Activated naive CD8-positive, alpha-beta T cell treated with anti-CD3 and anti-CD28 coated beads, Interleukin-2, amount 50 U/mL, for 24 hours (primary cell): ENCODE results near the gene HYCC1.

Experiments
- ATAC-seq: fragments of 150-1000 bp; cut with Tn5 transposase; one replicate; pipeline ENCODE4 v1.10.0; 2021
- DNase-seq: peaks from one replicate; pipeline ENCODE4 v3.0.0; 2021
- H3K27ac Mint-ChIP-seq: one replicate; pipeline ENCODE4 v1.8.0; 2021; ENCODE audit warnings: mild to moderate bottlenecking, mixed read lengths
- H3K27me3 Mint-ChIP-seq: one replicate; pipeline ENCODE4 v1.8.0; 2021; ENCODE audit warnings: mixed read lengths
- H3K36me3 Mint-ChIP-seq: one replicate; pipeline ENCODE4 v1.8.0; 2021; ENCODE audit warnings: low read depth, mixed read lengths
- H3K4me1 Mint-ChIP-seq: one replicate; pipeline ENCODE4 v1.8.0; 2021; ENCODE audit warnings: mixed read lengths
- H3K4me3 Mint-ChIP-seq: one replicate; pipeline ENCODE4 v1.8.0; 2021; ENCODE audit warnings: mild to moderate bottlenecking, moderate library complexity, mixed read lengths
- H3K9me3 Mint-ChIP-seq: one replicate; pipeline ENCODE4 v1.8.0; 2021; ENCODE audit warnings: mixed read lengths

HYCC1 gene

GRCh38 chr7:23003505-23004246, 10.3 kb downstream of the HYCC1 start:
- ATAC-seq: no peak
- H3K36me3 Mint-ChIP-seq: no peaks in the 10 kb centered on the region
- DNase-seq: no peak
- H3K4me1 Mint-ChIP-seq: peaks cover 29% of the 10 kb centered on the region
- no peaks in the 10 kb centered on the region for H3K9me3 Mint-ChIP-seq
- no peak overlapping the region for H3K4me3 Mint-ChIP-seq
- no peak overlapping the region for H3K27ac Mint-ChIP-seq
- no peaks in the 10 kb centered on the region for H3K27me3 Mint-ChIP-seq

GRCh38 chr7:23002698-23003097, 11.2 kb downstream of the HYCC1 start:
- Mint-ChIP-seq H3K9me3 (no peaks in the 10 kb centered on the region), H3K4me3 (no peak overlapping the region), H3K36me3 (no peaks in the 10 kb centered on the region), H3K4me1 (peaks cover 31% of the 10 kb centered on the region), H3K27ac (no peak overlapping the region), H3K27me3 (no peaks in the 10 kb centered on the region)
- DNase-seq (no peak), ATAC-seq (no peak)

GRCh38 chr7:23001610-23002009, 12.3 kb downstream of the HYCC1 start:
- peaks cover 33% of the 10 kb centered on the region for H3K4me1 Mint-ChIP-seq
- H3K27me3 Mint-ChIP-seq: no peaks in the 10 kb centered on the region

GRCh38 chr7:23000597-23001360, 13.2 kb downstream of the HYCC1 start:
- ATAC-seq: no peak
- DNase-seq: no peak
- no peak overlapping the region for H3K27ac Mint-ChIP-seq
- H3K4me3 Mint-ChIP-seq: no peak overlapping the region
- no peaks in the 10 kb centered on the region for H3K9me3 Mint-ChIP-seq
- no peaks in the 10 kb centered on the region for H3K36me3 Mint-ChIP-seq
- no peaks in the 10 kb centered on the region for H3K27me3 Mint-ChIP-seq
- H3K4me1 Mint-ChIP-seq: peaks cover 34% of the 10 kb centered on the region

More at GRCh38 chr7:23001610-23002009, 12.3 kb downstream of the HYCC1 start:
- no peak for DNase-seq
- no peaks in the 10 kb centered on the region for H3K9me3 Mint-ChIP-seq
- H3K27ac Mint-ChIP-seq: no peak overlapping the region
- H3K4me3 Mint-ChIP-seq: no peak overlapping the region
- H3K36me3 Mint-ChIP-seq: no peaks in the 10 kb centered on the region
- no peak for ATAC-seq

- no peak for DNase-seq
- no peak overlapping the region for H3K27ac Mint-ChIP-seq
- no peak for ATAC-seq
- H3K4me1 Mint-ChIP-seq: peaks cover 45% of the 10 kb centered on the region
- peaks cover 4% of the 10 kb centered on the region for H3K36me3 Mint-ChIP-seq
- H3K4me3 Mint-ChIP-seq: no peak overlapping the region
- no peaks in the 10 kb centered on the region for H3K27me3 Mint-ChIP-seq
- H3K9me3 Mint-ChIP-seq: no peaks in the 10 kb centered on the region
Measured at GRCh38 chr7:22998519-22998896, 15.4 kb downstream of the HYCC1 start.

GRCh38 chr7:22997871-22998518, 15.9 kb downstream of the HYCC1 start:
- Mint-ChIP-seq H3K27ac (no peak overlapping the region), H3K4me1 (peaks cover 50% of the 10 kb centered on the region), H3K36me3 (peaks cover 4% of the 10 kb centered on the region), H3K4me3 (no peak overlapping the region), H3K27me3 (no peaks in the 10 kb centered on the region), H3K9me3 (no peaks in the 10 kb centered on the region)
- DNase-seq: no peak
- no peak for ATAC-seq

GRCh38 chr7:22996470-22996869, 17.5 kb downstream of the HYCC1 start:
- Mint-ChIP-seq H3K27ac (no peak overlapping the region), H3K36me3 (peaks cover 4% of the 10 kb centered on the region), H3K4me1 (peaks cover 42% of the 10 kb centered on the region), H3K9me3 (no peaks in the 10 kb centered on the region), H3K4me3 (no peak overlapping the region), H3K27me3 (no peaks in the 10 kb centered on the region)
- DNase-seq (no peak), ATAC-seq (peak; percentile 62)

- Mint-ChIP-seq H3K27ac (no peak overlapping the region), H3K9me3 (no peaks in the 10 kb centered on the region), H3K36me3 (peaks cover 13% of the 10 kb centered on the region), H3K4me3 (no peak overlapping the region), H3K4me1 (peaks cover 40% of the 10 kb centered on the region), H3K27me3 (no peaks in the 10 kb centered on the region)
- DNase-seq (no peak), ATAC-seq (peak; percentile 44)
Measured at GRCh38 chr7:22995011-22995410, 18.9 kb downstream of the HYCC1 start.

GRCh38 chr7:22992874-22993840, 20.8 kb downstream of the HYCC1 start:
- Mint-ChIP-seq H3K36me3 (peaks cover 19% of the 10 kb centered on the region), H3K27me3 (no peaks in the 10 kb centered on the region), H3K27ac (peak overlapping the region; percentile 65), H3K4me3 (peak overlapping the region; percentile 7), H3K9me3 (no peaks in the 10 kb centered on the region), H3K4me1 (peaks cover 37% of the 10 kb centered on the region)
- peak; percentile 60 for ATAC-seq
- DNase-seq: peak; percentile 20

- ATAC-seq: no peak
- Mint-ChIP-seq H3K4me3 (no peak overlapping the region), H3K27me3 (no peaks in the 10 kb centered on the region), H3K36me3 (peaks cover 19% of the 10 kb centered on the region), H3K9me3 (no peaks in the 10 kb centered on the region), H3K4me1 (peaks cover 31% of the 10 kb centered on the region), H3K27ac (no peak overlapping the region)
- no peak for DNase-seq
Measured at GRCh38 chr7:22990588-22990949, 23.4 kb downstream of the HYCC1 start.

- H3K27ac Mint-ChIP-seq: no peak overlapping the region
- no peak for ATAC-seq
- no peaks in the 10 kb centered on the region for H3K9me3 Mint-ChIP-seq
- H3K4me1 Mint-ChIP-seq: peaks cover 25% of the 10 kb centered on the region
- no peak for DNase-seq
- peaks cover 19% of the 10 kb centered on the region for H3K36me3 Mint-ChIP-seq
- no peaks in the 10 kb centered on the region for H3K27me3 Mint-ChIP-seq
- no peak overlapping the region for H3K4me3 Mint-ChIP-seq
Measured at GRCh38 chr7:22989643-22990587, 24.0 kb downstream of the HYCC1 start.

- ATAC-seq: no peak
- DNase-seq: no peak
- no peak overlapping the region for H3K27ac Mint-ChIP-seq
- peaks cover under 1% of the 10 kb centered on the region for H3K4me1 Mint-ChIP-seq
- H3K36me3 Mint-ChIP-seq: peaks cover 13% of the 10 kb centered on the region
- no peak overlapping the region for H3K4me3 Mint-ChIP-seq
- no peaks in the 10 kb centered on the region for H3K9me3 Mint-ChIP-seq
- no peaks in the 10 kb centered on the region for H3K27me3 Mint-ChIP-seq
Measured at GRCh38 chr7:22985436-22985835, 28.5 kb downstream of the HYCC1 start.

- H3K27ac Mint-ChIP-seq: no peak overlapping the region
- no peak for DNase-seq
- H3K4me3 Mint-ChIP-seq: no peak overlapping the region
- peaks cover 8% of the 10 kb centered on the region for H3K4me1 Mint-ChIP-seq
- no peak for ATAC-seq
- H3K36me3 Mint-ChIP-seq: peaks cover 4% of the 10 kb centered on the region
- H3K27me3 Mint-ChIP-seq: no peaks in the 10 kb centered on the region
- no peaks in the 10 kb centered on the region for H3K9me3 Mint-ChIP-seq
Measured at GRCh38 chr7:22983257-22983855, 30.6 kb downstream of the HYCC1 start.
